Esophagus squamous epithelium (tissue), 4 donors: ENCODE data around the gene ADCY7.

Experiments
- CTCF ChIP-seq, 6 experiments: fragments of 450-650 bp in 4 of 6; fragments of 200-600 bp in 2 of 6; sonication (generic) in 2 of 6; IDR thresholded peaks; one replicate each; pipeline ENCODE4 v1.5.1; 2016 to 2019; ENCODE audit warnings: antibody characterized with exemption in 6 of 6, mild to moderate bottlenecking in 4 of 6, moderate library complexity in 4 of 6
- POLR2A ChIP-seq, 4 donors: fragments of 450-650 bp; IDR thresholded peaks; one replicate each; pipeline ENCODE4 v1.6.1; 2017; ENCODE audit warnings: antibody characterized with exemption in 4 of 4, mild to moderate bottlenecking in 4 of 4, moderate library complexity in 3 of 4

GRCh38 chr16:50279504-50279865 lies 13.1 kb downstream of the ADCY7 start:
- TF ChIP-seq CTCF (IDR thresholded peaks at IDR 0.05) (no peak), POLR2A (IDR thresholded peaks at IDR 0.05) (no peak)
